DND-41 (cell line): Measurements from ENCODE around the gene HELZ.

Source experiments
- ATAC-seq: fragments of 200-7000 bp; cut with Tn5 transposase; 3 replicates; pipeline ENCODE4 v1.9.1; 2021; ENCODE audit warnings: low read depth; ENCODE audit not compliant: insufficient read depth
- DNase-seq: peaks from one replicate; pipeline ENCODE4 v3.0.0-alpha.2; 2020
- H2AFZ ChIP-seq: 2 replicates; pipeline ENCODE4 v1.6.0; 2012; ENCODE audit warnings: low read depth, low read length
- H3K27ac ChIP-seq: 2 replicates; pipeline ENCODE4 v1.5.1; 2012; ENCODE audit warnings: low read length, inconsistent platforms
- H3K27me3 ChIP-seq: fragments of 200-600 bp; sonication (generic); 2 replicates; pipeline ENCODE4 v1.6.0; 2012; ENCODE audit warnings: low read length, mild to moderate bottlenecking, inconsistent platforms; ENCODE audit not compliant: insufficient read depth, poor library complexity
- H3K36me3 ChIP-seq: 2 replicates; pipeline ENCODE4 v1.5.1; 2012; ENCODE audit warnings: low read length, inconsistent platforms; ENCODE audit not compliant: insufficient read depth
- H3K4me1 ChIP-seq: 2 replicates; pipeline ENCODE4 v1.5.1; 2012; ENCODE audit warnings: mild to moderate bottlenecking, low read length; ENCODE audit not compliant: insufficient read depth
- H3K4me2 ChIP-seq: 2 replicates; pipeline ENCODE4 v1.6.0; 2012; ENCODE audit warnings: mild to moderate bottlenecking, moderate library complexity, low read length, inconsistent platforms; ENCODE audit not compliant: insufficient read depth
- H3K4me3 ChIP-seq, 2 experiments: fragments of 200-600 bp in 1 of 2; shearing (Covaris generic) in 1 of 2; 2 replicates each; pipeline ENCODE4 v1.5.1; 2012 to 2016; ENCODE audit warnings: inconsistent platforms in 2 of 2, low read length in 2 of 2, mild to moderate bottlenecking in 2 of 2, low read depth in 1 of 2, moderate library complexity in 1 of 2
- H3K79me2 ChIP-seq: 2 replicates; pipeline ENCODE4 v1.6.0; 2012; ENCODE audit warnings: low read length, inconsistent platforms; ENCODE audit not compliant: insufficient read depth
- H3K9ac ChIP-seq: 2 replicates; pipeline ENCODE4 v1.6.0; 2012; ENCODE audit warnings: low read depth, mild to moderate bottlenecking, inconsistent platforms, low read length, moderate library complexity
- H3K9me3 ChIP-seq: 2 replicates; pipeline ENCODE4 v1.5.1; 2012; ENCODE audit warnings: low read length, moderate library complexity, mild to moderate bottlenecking, inconsistent platforms; ENCODE audit not compliant: insufficient read depth, severe bottlenecking
- H4K20me1 ChIP-seq: 2 replicates; pipeline ENCODE4 v1.6.0; 2012; ENCODE audit warnings: low read length; ENCODE audit not compliant: insufficient read depth
- CTCF ChIP-seq: IDR thresholded peaks from 2 replicates; pipeline ENCODE4 v1.5.1; 2012; ENCODE audit warnings: borderline replicate concordance, low read length, moderate library complexity, mild to moderate bottlenecking; ENCODE audit not compliant: poor library complexity, severe bottlenecking; ENCODE audit errors: extremely low read depth
- EZH2 ChIP-seq: IDR thresholded peaks from 3 replicates; pipeline ENCODE4 v1.6.1; 2012; ENCODE audit warnings: borderline replicate concordance, low read depth, mild to moderate bottlenecking, moderate library complexity, low read length, inconsistent platforms; ENCODE audit not compliant: severe bottlenecking

Gene HELZ

GRCh38 chr17:67181825-67182224, 63.2 kb downstream of the HELZ start:
- Histone ChIP-seq H3K9me3 (no peaks in the 10 kb centered on the region), H3K4me2 (no peak overlapping the region), H3K4me1 (no peaks in the 10 kb centered on the region), H4K20me1 (no peaks in the 10 kb centered on the region), H3K36me3 (peaks cover 41% of the 10 kb centered on the region), H3K9ac (no peak overlapping the region), H2AFZ (no peak overlapping the region), H3K27ac (no peak overlapping the region), H3K79me2 (no peaks in the 10 kb centered on the region), H3K27me3 (no peaks in the 10 kb centered on the region), H3K4me3 (no peak overlapping the region)
- DNase-seq (no peak), ATAC-seq (no peak)
- TF ChIP-seq CTCF = no peak
- TF ChIP-seq EZH2 = no peak

GRCh38 chr17:67180275-67180674, 64.7 kb downstream of the HELZ start:
- TF ChIP-seq EZH2 = no peak
- TF ChIP-seq CTCF = no peak
- Histone ChIP-seq H3K4me2 (no peak overlapping the region), H3K4me1 (no peaks in the 10 kb centered on the region), H3K9ac (no peak overlapping the region), H3K36me3 (peaks cover 50% of the 10 kb centered on the region), H3K9me3 (no peaks in the 10 kb centered on the region), H3K27ac (no peak overlapping the region), H3K79me2 (no peaks in the 10 kb centered on the region), H3K27me3 (no peaks in the 10 kb centered on the region), H4K20me1 (no peaks in the 10 kb centered on the region), H2AFZ (no peak overlapping the region), H3K4me3 (no peak overlapping the region)
- DNase-seq (no peak), ATAC-seq (no peak)

GRCh38 chr17:67178555-67178954, 66.4 kb downstream of the HELZ start:
- no peak overlapping the region for H3K9ac ChIP-seq
- peaks cover 49% of the 10 kb centered on the region for H3K36me3 ChIP-seq
- no peak overlapping the region for H2AFZ ChIP-seq
- H3K27me3 ChIP-seq = no peaks in the 10 kb centered on the region
- no peak overlapping the region for H3K4me2 ChIP-seq
- no peak overlapping the region for H3K4me3 ChIP-seq
- ATAC-seq (no peak), DNase-seq (no peak)
- H3K4me1 ChIP-seq = no peaks in the 10 kb centered on the region
- H3K9me3 ChIP-seq = no peaks in the 10 kb centered on the region
- H3K79me2 ChIP-seq = no peaks in the 10 kb centered on the region; the same call in 1 of the 2 replicates
- no peak overlapping the region for H3K27ac ChIP-seq
- H4K20me1 ChIP-seq = no peaks in the 10 kb centered on the region
- no peak for TF ChIP-seq CTCF

- H3K4me2 ChIP-seq = no peak overlapping the region
- DNase-seq (no peak), ATAC-seq (no peak)
- no peak overlapping the region for H3K27ac ChIP-seq
- no peaks in the 10 kb centered on the region; the same call in 1 of the 2 replicates for H3K79me2 ChIP-seq
- peaks cover 55% of the 10 kb centered on the region for H3K36me3 ChIP-seq
- H3K4me3 ChIP-seq = no peak overlapping the region
- no peaks in the 10 kb centered on the region for H3K27me3 ChIP-seq
- no peaks in the 10 kb centered on the region for H3K9me3 ChIP-seq
- H3K4me1 ChIP-seq = no peaks in the 10 kb centered on the region
- no peak overlapping the region for H3K9ac ChIP-seq
- no peak overlapping the region for H2AFZ ChIP-seq
- H4K20me1 ChIP-seq = no peaks in the 10 kb centered on the region
- TF ChIP-seq EZH2 = no peak
- no peak for TF ChIP-seq CTCF
Observed at GRCh38 chr17:67177732-67178131, 67.3 kb downstream of the HELZ start.
